PC-9 (cell line): ENCODE measurements around the gene P4HA3.
A peak's percentile ranks its signal among the peaks of the same experiment; 100 is the strongest.

Source experiments
- EZH2 ChIP-seq: fragments of 200-600 bp; sonication (generic); IDR thresholded peaks from 2 replicates; pipeline ENCODE4 v1.8.0; 2017; ENCODE audit warnings: antibody characterized with exemption, low read depth
- TF ChIP-seq, protein P1 (sequence below): fragments of 200-600 bp; sonication (generic); conservative IDR thresholded peaks from 2 replicates; pipeline ENCODE4 v1.6.1; 2017; ENCODE audit warnings: mixed run types, antibody characterized with exemption, mild to moderate bottlenecking, moderate library complexity

DNA sequence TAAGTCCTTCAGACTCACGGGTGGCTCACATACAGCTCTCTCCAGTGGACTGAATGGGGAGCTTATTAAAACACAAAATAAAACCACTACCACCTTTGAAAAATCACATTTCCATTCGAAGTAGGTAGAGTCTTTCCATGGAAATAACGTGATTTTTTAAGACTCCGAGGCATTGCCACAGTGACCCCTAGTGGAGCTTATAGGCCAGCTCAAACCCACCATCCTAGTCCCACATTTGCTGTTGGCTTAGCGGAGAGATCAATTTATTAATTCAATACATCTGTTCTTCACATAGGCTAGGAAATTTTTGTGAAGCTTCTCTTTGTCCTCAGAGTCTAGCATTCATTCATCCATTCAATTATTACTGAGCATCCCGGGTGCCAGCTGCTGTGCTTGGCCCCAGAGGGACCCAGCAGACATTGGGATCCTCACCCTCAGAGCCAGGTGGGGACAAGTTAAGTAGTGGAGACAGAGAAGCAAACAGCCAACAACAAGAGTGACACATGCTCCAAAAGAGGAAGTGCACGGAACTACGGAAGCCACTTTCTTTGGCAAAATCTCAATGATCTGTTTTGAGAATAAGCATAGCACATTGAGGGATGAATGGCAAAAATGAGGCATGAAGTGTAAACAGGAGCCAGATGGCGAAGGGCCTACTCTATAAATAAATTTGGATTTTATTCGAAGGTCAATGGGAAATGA is 10.2 kb upstream of the P4HA3 start:
- TF ChIP-seq, protein P1, sequence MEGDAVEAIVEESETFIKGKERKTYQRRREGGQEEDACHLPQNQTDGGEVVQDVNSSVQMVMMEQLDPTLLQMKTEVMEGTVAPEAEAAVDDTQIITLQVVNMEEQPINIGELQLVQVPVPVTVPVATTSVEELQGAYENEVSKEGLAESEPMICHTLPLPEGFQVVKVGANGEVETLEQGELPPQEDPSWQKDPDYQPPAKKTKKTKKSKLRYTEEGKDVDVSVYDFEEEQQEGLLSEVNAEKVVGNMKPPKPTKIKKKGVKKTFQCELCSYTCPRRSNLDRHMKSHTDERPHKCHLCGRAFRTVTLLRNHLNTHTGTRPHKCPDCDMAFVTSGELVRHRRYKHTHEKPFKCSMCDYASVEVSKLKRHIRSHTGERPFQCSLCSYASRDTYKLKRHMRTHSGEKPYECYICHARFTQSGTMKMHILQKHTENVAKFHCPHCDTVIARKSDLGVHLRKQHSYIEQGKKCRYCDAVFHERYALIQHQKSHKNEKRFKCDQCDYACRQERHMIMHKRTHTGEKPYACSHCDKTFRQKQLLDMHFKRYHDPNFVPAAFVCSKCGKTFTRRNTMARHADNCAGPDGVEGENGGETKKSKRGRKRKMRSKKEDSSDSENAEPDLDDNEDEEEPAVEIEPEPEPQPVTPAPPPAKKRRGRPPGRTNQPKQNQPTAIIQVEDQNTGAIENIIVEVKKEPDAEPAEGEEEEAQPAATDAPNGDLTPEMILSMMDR = peak; percentile 61
- TF ChIP-seq EZH2 = no peak
